CD14-positive monocyte (primary cell): ENCODE data around the gene SHQ1. TPM values are rescaled to one million over a fixed set of nuclear protein-coding genes. Genes with fewer than 3 reads are reported as not detected.

Experiments
- DNase-seq, 3 donors: peaks; one replicate each; pipeline ENCODE4 v3.0.0-alpha.2; 2011 to 2022
- H2AFZ ChIP-seq: 2 replicates; pipeline ENCODE4 v1.6.0; 2012; ENCODE audit warnings: mild to moderate bottlenecking, low read depth, low read length, inconsistent platforms; ENCODE audit not compliant: insufficient read depth, poor library complexity, severe bottlenecking
- H3K27ac ChIP-seq, 2 donors: 1 replicate in 1 of 2; 2 replicates in 1 of 2; pipeline ENCODE4 v1.5.1; 2012 to 2013; ENCODE audit warnings: low read length in 2 of 2, control low read depth in 1 of 2, inconsistent platforms in 1 of 2, low read depth in 1 of 2, mild to moderate bottlenecking in 1 of 2
- H3K27me3 ChIP-seq, 2 donors: one replicate each; pipeline versions ENCODE4 v1.6.0 to v1.6.1; 2011 to 2013; ENCODE audit warnings: low read length in 2 of 2; ENCODE audit not compliant: control insufficient read depth in 2 of 2, insufficient read depth in 2 of 2
- H3K36me3 ChIP-seq, 2 donors: replicated peaks in 1 of 2; 1 replicate in 1 of 2; 2 replicates in 1 of 2; pipeline versions ENCODE4 v1.5.1 to v1.6.1; 2012 to 2013; ENCODE audit warnings: low read length in 2 of 2, control low read depth in 1 of 2, inconsistent platforms in 1 of 2, mild to moderate bottlenecking in 1 of 2; ENCODE audit not compliant: insufficient read depth in 2 of 2, control insufficient read depth in 1 of 2
- H3K4me1 ChIP-seq, 2 donors: 1 replicate in 1 of 2; 2 replicates in 1 of 2; pipeline versions ENCODE4 v1.5.1 to v1.6.1; 2012 to 2013; ENCODE audit warnings: low read length in 2 of 2, control low read depth in 1 of 2, inconsistent platforms in 1 of 2, mild to moderate bottlenecking in 1 of 2, moderate library complexity in 1 of 2; ENCODE audit not compliant: insufficient read depth in 2 of 2, control insufficient read depth in 1 of 2
- H3K4me2 ChIP-seq: replicated peaks from 2 replicates; pipeline ENCODE3; 2012; ENCODE audit warnings: low read length, moderate library complexity, mild to moderate bottlenecking; ENCODE audit not compliant: poor library complexity, severe bottlenecking; ENCODE audit errors: extremely low read depth
- H3K4me3 ChIP-seq, 3 experiments: fragments of 200-600 bp in 1 of 3; sonication (generic) in 1 of 3; replicated peaks in 1 of 3; 1 replicate in 2 of 3; 2 replicates in 1 of 3; pipeline ENCODE4 v1.5.1; 2011 to 2013; ENCODE audit warnings: low read length in 3 of 3, mild to moderate bottlenecking in 3 of 3, control low read depth in 2 of 3, low read depth in 2 of 3, inconsistent platforms in 1 of 3, moderate library complexity in 1 of 3
- H3K79me2 ChIP-seq: 2 replicates; pipeline ENCODE4 v1.6.0; 2012; ENCODE audit warnings: mild to moderate bottlenecking, control low read depth, inconsistent platforms, low read length, moderate library complexity; ENCODE audit not compliant: insufficient read depth
- H3K9ac ChIP-seq: 2 replicates; pipeline ENCODE4 v1.6.0; 2017; ENCODE audit warnings: low read length, mild to moderate bottlenecking; ENCODE audit not compliant: insufficient read depth, poor library complexity, severe bottlenecking
- H3K9me3 ChIP-seq, 2 donors: replicated peaks in 1 of 2; 1 replicate in 1 of 2; 2 replicates in 1 of 2; pipeline versions ENCODE4 v1.5.1 to v1.6.1; 2012 to 2013; ENCODE audit warnings: low read length in 2 of 2, control low read depth in 1 of 2; ENCODE audit not compliant: control insufficient read depth in 1 of 2, insufficient read depth in 1 of 2
- H4K20me1 ChIP-seq: 2 replicates; pipeline ENCODE4 v1.6.0; 2012; ENCODE audit warnings: mild to moderate bottlenecking, low read length, control low read depth, moderate library complexity; ENCODE audit not compliant: insufficient read depth
- H3K27ac Mint-ChIP-seq, 7 donors: one replicate each; pipeline ENCODE4 v1.8.0; 2020; ENCODE audit warnings: mild to moderate bottlenecking in 7 of 7, mixed read lengths in 7 of 7, moderate library complexity in 6 of 7, inconsistent platforms in 2 of 7
- H3K27me3 Mint-ChIP-seq, 3 donors: one replicate each; pipeline ENCODE4 v1.8.0; 2021 to 2022; ENCODE audit warnings: low read depth in 3 of 3, mild to moderate bottlenecking in 3 of 3, mixed read lengths in 3 of 3, moderate library complexity in 3 of 3, inconsistent platforms in 1 of 3
- H3K36me3 Mint-ChIP-seq, 2 donors: one replicate each; pipeline ENCODE4 v1.8.0; 2020; ENCODE audit warnings: mixed read lengths in 2 of 2, inconsistent platforms in 1 of 2, mild to moderate bottlenecking in 1 of 2
- H3K4me1 Mint-ChIP-seq: one replicate; pipeline ENCODE4 v1.8.0; 2020; ENCODE audit warnings: mild to moderate bottlenecking, mixed read lengths
- H3K4me3 Mint-ChIP-seq, 2 donors: one replicate each; pipeline ENCODE4 v1.8.0; 2020; ENCODE audit warnings: mild to moderate bottlenecking in 2 of 2, mixed read lengths in 2 of 2, moderate library complexity in 1 of 2
- H3K9me3 Mint-ChIP-seq, 7 donors: one replicate each; pipeline ENCODE4 v1.8.0; 2020 to 2022; ENCODE audit warnings: mixed read lengths in 7 of 7, mild to moderate bottlenecking in 6 of 7, moderate library complexity in 6 of 7, inconsistent platforms in 2 of 7
- CTCF ChIP-seq: fragments of 200-600 bp; IDR thresholded peaks from one replicate; pipeline ENCODE4 v1.8.0; 2022; ENCODE audit warnings: antibody characterized with exemption, mild to moderate bottlenecking
- WGBS: methylation state at CpG from one replicate; pipeline ENCODE4 v1.1.5; 2013; ENCODE audit warnings: missing lambda C conversion rate; ENCODE audit not compliant: insufficient coverage; 5-methylcytosine and 5-hydroxymethylcytosine counted together
- intact Hi-C, 2 donors: fragments of 100-400 bp; cut with micrococcal nuclease; formaldehyde crosslinking; loops; one replicate each; pipeline versions ENCODE4 v1.15.0 to v1.15.1; 2023
- polyA plus RNA-seq, 3 donors: library from polyadenylated mRNA; depleted of rRNA in 1 of 3; unstranded in 2 of 3; stranded (reverse) in 1 of 3; fragments of 300-500 nt in 2 of 3; fragments of >200 nt in 1 of 3; fragmentation: Illumina TruSeq in 2 of 3; gene quantifications; 1 replicate in 2 of 3; 2 replicates in 1 of 3; pipeline ENCODE4 v1.2.3, GENCODE V29; 2012 to 2021

The SHQ1 gene
- polyA plus RNA-seq, 3 donors: 3.5 to 31.6 (median 8.2) TPM

GRCh38 chr3:72821161-72821781 is 27.0 kb downstream of the SHQ1 start:
- DNase-seq: peak in 2 of 3 donors; percentile 7 to 27
- 15% methylated on average over 3 of the region's 8 CpGs for WGBS
- no peak for TF ChIP-seq CTCF
- no peaks in the 10 kb centered on the region for H4K20me1 ChIP-seq
- no peak overlapping the region for H3K27ac ChIP-seq
- H3K4me1 ChIP-seq: peaks cover 4 to 11% of the 10 kb centered on the region in 2 donors
- Mint-ChIP-seq H3K36me3 (peaks cover 22 to 26% of the 10 kb centered on the region in 2 donors), H3K4me3 (no peak overlapping the region), H3K27ac (no peak overlapping the region), H3K9me3 (no peaks in the 10 kb centered on the region), H3K27me3 (no peaks in the 10 kb centered on the region), H3K4me1 (peaks cover 7% of the 10 kb centered on the region)
- H3K9ac ChIP-seq: no peak overlapping the region
- H3K27me3 ChIP-seq: no peaks in the 10 kb centered on the region
- peaks cover 5 to 10% of the 10 kb centered on the region in 2 donors for H3K36me3 ChIP-seq
- H3K4me2 ChIP-seq: no peak overlapping the region
- no peak overlapping the region for H3K4me3 ChIP-seq
- intact Hi-C loops: loop anchor here (5.0 to 10.0 kb wide), 4 partner anchors 376 to 1106 kb away; partner anchors contain the start of gene RYBP (in 1 of the 2)
- no peaks in the 10 kb centered on the region for H3K9me3 ChIP-seq
- H3K79me2 ChIP-seq: no peaks in the 10 kb centered on the region
- no peak overlapping the region for H2AFZ ChIP-seq

- H3K4me1 ChIP-seq: peaks cover 4 to 11% of the 10 kb centered on the region in 2 donors
- no peak for TF ChIP-seq CTCF
- H3K27me3 Mint-ChIP-seq: no peaks in the 10 kb centered on the region
- no peaks in the 10 kb centered on the region for H3K79me2 ChIP-seq
- H3K9ac ChIP-seq: no peak overlapping the region
- H3K36me3 Mint-ChIP-seq: peaks cover 21 to 33% of the 10 kb centered on the region in 2 donors
- peaks cover 2 to 11% of the 10 kb centered on the region in 2 donors for H3K36me3 ChIP-seq
- no peaks in the 10 kb centered on the region for H3K27me3 ChIP-seq
- peak in 2 of 3 donors; percentile 10 to 12 for DNase-seq
- no peaks in the 10 kb centered on the region for H4K20me1 ChIP-seq
- no peaks in the 10 kb centered on the region for H3K9me3 Mint-ChIP-seq
- H2AFZ ChIP-seq: no peak overlapping the region
- H3K27ac Mint-ChIP-seq: peak overlapping the region in 1 of 7 donors; percentile 12
- no peak overlapping the region for H3K27ac ChIP-seq
- no peaks in the 10 kb centered on the region for H3K9me3 ChIP-seq
- no peak overlapping the region for H3K4me2 ChIP-seq
- no peak overlapping the region for H3K4me3 Mint-ChIP-seq
- peaks cover 7% of the 10 kb centered on the region for H3K4me1 Mint-ChIP-seq
- H3K4me3 ChIP-seq: no peak overlapping the region
- intact Hi-C loops: loop anchor here (5.0 to 10.0 kb wide), 4 partner anchors 376 to 1106 kb away; partner anchors contain the start of gene RYBP (in 1 of the 2)
Observed at GRCh38 chr3:72820415-72820814, 27.8 kb downstream of the SHQ1 start.
